ENCODE measurements around the gene LTBR. TPM values are rescaled to one million over a fixed set of nuclear protein-coding genes. Genes with fewer than 3 reads are reported as not detected.

LTBR gene
- total and polyA plus RNA-seq, 10 of the 15 experiments (the other 5 are each of a cell fraction or from before 2014, with no cell fraction given): 0.24 to 0.44 TPM; not detected in 8

DNA sequence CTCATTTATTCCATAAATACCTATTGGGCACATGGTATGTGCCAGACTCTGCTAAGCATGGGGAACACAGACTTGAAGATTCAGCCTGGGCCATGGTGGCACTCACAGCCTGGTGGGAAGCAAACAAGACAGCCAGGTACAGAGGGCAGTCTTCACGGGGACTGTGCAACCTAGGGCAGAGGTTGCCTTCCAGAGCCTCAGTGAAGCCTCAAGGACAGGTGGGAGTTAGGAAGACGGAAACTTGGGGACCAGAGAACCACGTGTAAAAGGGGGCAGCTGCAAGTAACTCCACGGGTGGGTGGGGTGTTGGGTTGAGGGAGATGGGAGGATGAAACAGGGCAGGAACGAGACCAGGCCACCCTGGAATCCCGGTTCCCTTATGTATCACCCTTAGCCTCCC is 980 bp upstream of the LTBR start (continued):
- TF ChIP-seq CHD4 (IDR thresholded peaks at IDR 0.05) (no peak), ZBED1 (IDR thresholded peaks at IDR 0.05; ENCODE audit: borderline replicate concordance) (no peak), CHD2 (IDR thresholded peaks at IDR 0.05; ENCODE audit: borderline replicate concordance, low read depth, low read length) (no peak), RCOR1 (conservative IDR thresholded peaks at IDR 0.05; ENCODE audit: low read depth, low read length) (no peak), HDAC6 (IDR thresholded peaks at IDR 0.05; ENCODE audit: unreplicated experiment) (no peak), POLR2AphosphoS2 (IDR thresholded peaks at IDR 0.05; ENCODE audit: low read depth, low read length) (no peak)

DNA sequence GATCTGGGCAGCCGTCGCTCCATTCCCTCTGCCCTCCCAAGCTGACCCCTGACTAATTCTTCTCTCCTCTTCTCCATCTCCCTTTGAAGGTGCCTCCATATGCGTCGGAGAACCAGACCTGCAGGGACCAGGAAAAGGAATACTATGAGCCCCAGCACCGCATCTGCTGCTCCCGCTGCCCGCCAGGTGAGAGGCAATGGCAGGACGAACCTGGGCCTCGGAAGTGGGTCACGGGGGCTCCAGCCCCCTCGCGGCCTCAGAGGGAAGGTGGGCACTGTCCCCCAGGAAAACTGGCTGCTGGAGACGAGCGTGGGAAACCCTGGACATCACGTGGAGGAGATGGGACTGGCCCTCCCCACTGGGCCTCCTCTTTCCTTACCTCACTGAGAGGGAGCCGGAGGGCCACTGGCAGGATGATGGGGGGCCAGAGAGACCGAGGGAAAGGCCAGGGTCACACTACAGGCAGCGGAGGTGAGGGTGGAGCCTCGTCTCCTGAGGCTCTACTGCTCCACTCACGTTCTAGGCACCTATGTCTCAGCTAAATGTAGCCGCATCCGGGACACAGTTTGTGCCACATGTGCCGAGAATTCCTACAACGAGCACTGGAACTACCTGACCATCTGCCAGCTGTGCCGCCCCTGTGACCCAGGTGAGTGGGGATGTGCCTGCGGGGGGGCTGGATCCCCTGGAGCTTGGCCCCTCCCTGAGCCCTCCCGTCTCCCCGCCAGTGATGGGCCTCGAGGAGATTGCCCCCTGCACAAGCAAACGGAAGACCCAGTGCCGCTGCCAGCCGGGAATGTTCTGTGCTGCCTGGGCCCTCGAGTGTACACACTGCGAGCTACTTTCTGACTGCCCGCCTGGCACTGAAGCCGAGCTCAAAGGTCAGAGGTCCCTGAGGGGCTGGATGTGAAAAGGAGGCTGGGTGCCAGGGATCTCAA is 806 bp downstream of the LTBR start:
- Histone ChIP-seq H2AFZ (ENCODE audit: control insufficient read depth, low read depth, low read length) (no peak overlapping the region), H3K4me1 (ENCODE audit: control insufficient read depth, insufficient read depth, low read length) (no peaks in the 10 kb centered on the region), H3K4me2 (ENCODE audit: control insufficient read depth, insufficient read depth) (no peak overlapping the region), H3K9ac (ENCODE audit: control insufficient read depth, insufficient read depth, low read length) (no peak overlapping the region), H4K20me1 (ENCODE audit: control insufficient read depth, insufficient read depth) (no peaks in the 10 kb centered on the region; the same call in 1 of the 2 replicates), H3K4me3 (no peak overlapping the region), H3K79me2 (ENCODE audit: control insufficient read depth, insufficient read depth, low read length) (no peaks in the 10 kb centered on the region), H3K9me3 (replicated peaks; ENCODE audit: control insufficient read depth, insufficient read depth, low read length) (no peaks in the 10 kb centered on the region), H3K36me3 (ENCODE audit: control insufficient read depth in 2 of 2, insufficient read depth in 2 of 2, low read length in 1 of 2) (no peaks in the 10 kb centered on the region), H3K27ac (ENCODE audit: control insufficient read depth, insufficient read depth) (no peak overlapping the region), H3K27me3 (replicated peaks in 1 of 2; ENCODE audit: control insufficient read depth in 2 of 2, insufficient read depth in 2 of 2, low read length in 1 of 2) (peaks cover 13 to 15% of the 10 kb centered on the region in 2 experiments; a peak in 3 of 4 replicates)
- WGBS (ENCODE audit: insufficient coverage, insufficient replicate concordance, low lambda C conversion rate, missing lambda C conversion rate): 57% methylated on average over 36 of the region's 36 CpGs
- in situ Hi-C loops (cut with MboI): no loop called here
- no TSS peak for BruUV-seq (replicated peaks)
- ChIA-PET SMC1A (ENCODE audit: uncharacterized antibody, unreplicated experiment) (no interaction called here), POLR2A (no interaction called here), RAD21 (ENCODE audit: unreplicated experiment) (no interaction called here), CTCF (no interaction called here)
- intact Hi-C loops (cut with micrococcal nuclease; ENCODE audit: unreplicated experiment): no loop called here
- no peak for ATAC-seq
- no peak for FAIRE-seq
- no peak for DNase-seq (ENCODE audit: low read depth, low spot score)
- TF ChIP-seq RAD21 (IDR thresholded peaks at IDR 0.05; ENCODE audit: insufficient read depth, low read depth, low read length): no peak
- TF ChIP-seq BRCA1 (IDR thresholded peaks at IDR 0.05; ENCODE audit: low read depth, low read length): no peak
- TF ChIP-seq, protein P1, sequence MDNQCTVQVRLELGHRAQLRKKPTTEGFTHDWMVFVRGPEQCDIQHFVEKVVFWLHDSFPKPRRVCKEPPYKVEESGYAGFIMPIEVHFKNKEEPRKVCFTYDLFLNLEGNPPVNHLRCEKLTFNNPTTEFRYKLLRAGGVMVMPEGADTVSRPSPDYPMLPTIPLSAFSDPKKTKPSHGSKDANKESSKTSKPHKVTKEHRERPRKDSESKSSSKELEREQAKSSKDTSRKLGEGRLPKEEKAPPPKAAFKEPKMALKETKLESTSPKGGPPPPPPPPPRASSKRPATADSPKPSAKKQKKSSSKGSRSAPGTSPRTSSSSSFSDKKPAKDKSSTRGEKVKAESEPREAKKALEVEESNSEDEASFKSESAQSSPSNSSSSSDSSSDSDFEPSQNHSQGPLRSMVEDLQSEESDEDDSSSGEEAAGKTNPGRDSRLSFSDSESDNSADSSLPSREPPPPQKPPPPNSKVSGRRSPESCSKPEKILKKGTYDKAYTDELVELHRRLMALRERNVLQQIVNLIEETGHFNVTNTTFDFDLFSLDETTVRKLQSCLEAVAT (IDR thresholded peaks at IDR 0.05): no peak
- TF ChIP-seq, protein P2, sequence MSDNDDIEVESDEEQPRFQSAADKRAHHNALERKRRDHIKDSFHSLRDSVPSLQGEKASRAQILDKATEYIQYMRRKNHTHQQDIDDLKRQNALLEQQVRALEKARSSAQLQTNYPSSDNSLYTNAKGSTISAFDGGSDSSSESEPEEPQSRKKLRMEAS (IDR thresholded peaks at IDR 0.05; ENCODE audit: low read depth, low read length): no peak
- TF ChIP-seq TBL1XR1 (IDR thresholded peaks at IDR 0.05; ENCODE audit: low read depth, low read length): no peak
- no peak for TF ChIP-seq HDAC2 (IDR thresholded peaks at IDR 0.05)
- TF ChIP-seq HCFC1 (IDR thresholded peaks at IDR 0.05; ENCODE audit: low read length): no peak
- TF ChIP-seq, protein P3, sequence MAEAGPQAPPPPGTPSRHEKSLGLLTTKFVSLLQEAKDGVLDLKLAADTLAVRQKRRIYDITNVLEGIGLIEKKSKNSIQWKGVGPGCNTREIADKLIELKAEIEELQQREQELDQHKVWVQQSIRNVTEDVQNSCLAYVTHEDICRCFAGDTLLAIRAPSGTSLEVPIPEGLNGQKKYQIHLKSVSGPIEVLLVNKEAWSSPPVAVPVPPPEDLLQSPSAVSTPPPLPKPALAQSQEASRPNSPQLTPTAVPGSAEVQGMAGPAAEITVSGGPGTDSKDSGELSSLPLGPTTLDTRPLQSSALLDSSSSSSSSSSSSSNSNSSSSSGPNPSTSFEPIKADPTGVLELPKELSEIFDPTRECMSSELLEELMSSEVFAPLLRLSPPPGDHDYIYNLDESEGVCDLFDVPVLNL (IDR thresholded peaks at IDR 0.05; ENCODE audit: low read depth, low read length): no peak
- TF ChIP-seq EED (IDR thresholded peaks at IDR 0.05; ENCODE audit: low read depth): no peak
- no peak for TF ChIP-seq JUND (IDR thresholded peaks at IDR 0.05; ENCODE audit: low read depth, low read length)
- TF ChIP-seq RELA (IDR thresholded peaks at IDR 0.05; ENCODE audit: borderline replicate concordance, partially characterized antibody): no peak

Measured in GM12878 (cell line).